Measurements from ENCODE around the gene ETV6. TPM values are rescaled to one million over a fixed set of nuclear protein-coding genes. Genes with fewer than 3 reads are reported as not detected.
A peak's percentile ranks its signal among the peaks of the same experiment; 100 is the strongest.
"Not testable (repeated sequence)": the region's sequence is repeated elsewhere in the genome, so short reads cannot be mapped to it uniquely, and the experiment has no call there.

The ETV6 gene
- 15.2 TPM for total RNA-seq
- long read RNA-seq, full-length matches to known transcripts: 5 of 8 reads
- long read RNA-seq, partial matches to known transcripts: 1 of 8 reads
- long read RNA-seq, other reads (novel, unspliced or antisense): 2 of 8 reads

- peak; percentile 79 for DNase-seq (ENCODE audit: missing footprints)
Measured at GRCh38 chr12:11649413-11650285, at the start of gene ETV6. TSS of gene ETV6 (plus strand) at chr12:11649674. CDS start at chr12:11650128, 454 bp downstream.

GRCh38 chr12:11600199-11600598 is 49.3 kb upstream of the ETV6 start:
- intact Hi-C loops (cut with DNase I): no loop called here
- ATAC-seq: no peak

More at GRCh38 chr12:11649413-11650285, at the start of gene ETV6:
- ATAC-seq: peak; percentile 58
- intact Hi-C loops (cut with DNase I): loop anchor here (1.0 to 5.0 kb wide), 6 partner anchors 23 to 238 kb away; no protein-coding TSS in a partner anchor

DNA sequence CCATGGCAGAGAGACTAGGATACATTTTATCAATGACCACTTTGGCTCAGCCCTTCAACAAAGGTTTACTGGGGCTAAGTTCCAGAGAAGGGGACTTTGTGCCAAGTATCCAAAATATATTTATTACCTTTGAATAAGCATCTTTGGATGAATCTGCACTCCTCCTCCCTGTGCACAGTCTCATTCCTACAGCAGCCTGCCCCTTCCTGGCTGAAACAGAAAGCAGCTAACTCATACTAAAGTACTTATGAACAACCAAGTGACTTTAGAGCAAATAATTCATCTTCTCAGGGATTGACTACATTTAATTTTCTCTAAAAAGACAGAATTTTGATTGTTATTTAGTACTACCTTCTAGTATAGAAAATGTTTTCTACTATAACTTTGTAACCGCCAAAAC is 47.8 kb upstream of the ETV6 start:
- intact Hi-C loops (cut with DNase I): no loop called here
- no peak for ATAC-seq

More at GRCh38 chr12:11600199-11600598, 49.3 kb upstream of the ETV6 start:
- no peak for DNase-seq (ENCODE audit: missing footprints)

GRCh38 chr12:11607313-11608081 is 42.0 kb upstream of the ETV6 start:
- ATAC-seq: no peak
- no peak for DNase-seq (ENCODE audit: missing footprints)
- intact Hi-C loops (cut with DNase I): no loop called here

More for the DNA sequence above, 47.8 kb upstream of the ETV6 start:
- no peak for DNase-seq (ENCODE audit: missing footprints)

- no peak for DNase-seq (ENCODE audit: missing footprints)
- intact Hi-C loops (cut with DNase I): no loop called here
- no peak for ATAC-seq
Measured at GRCh38 chr12:11609045-11609444, 40.4 kb upstream of the ETV6 start.

DNA sequence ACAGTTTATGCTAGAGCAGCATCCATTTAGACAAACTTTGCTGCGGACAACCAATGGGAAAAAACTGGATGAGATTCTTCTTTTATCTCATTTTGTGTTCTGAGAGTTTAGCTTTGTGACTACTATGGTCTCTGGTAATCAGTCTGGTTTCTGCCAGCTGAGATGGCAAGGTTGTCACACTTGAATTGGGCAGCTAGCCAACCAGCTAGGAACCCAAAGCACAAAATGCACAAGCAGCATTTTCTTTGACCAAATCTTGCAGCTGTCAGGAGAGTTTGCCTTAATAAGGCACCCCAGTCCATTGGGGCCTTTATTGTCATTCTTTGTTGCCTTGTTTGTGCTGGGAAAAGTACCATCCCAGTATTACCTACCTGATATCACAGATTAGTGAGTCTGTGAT is 34.0 kb upstream of the ETV6 start:
- no peak for DNase-seq (ENCODE audit: missing footprints)
- intact Hi-C loops (cut with DNase I): no loop called here
- ATAC-seq: no peak

- ATAC-seq (no peak), DNase-seq (ENCODE audit: missing footprints) (no peak)
- intact Hi-C loops (cut with DNase I): no loop called here
Measured at GRCh38 chr12:11618046-11618445, 31.4 kb upstream of the ETV6 start.

DNA sequence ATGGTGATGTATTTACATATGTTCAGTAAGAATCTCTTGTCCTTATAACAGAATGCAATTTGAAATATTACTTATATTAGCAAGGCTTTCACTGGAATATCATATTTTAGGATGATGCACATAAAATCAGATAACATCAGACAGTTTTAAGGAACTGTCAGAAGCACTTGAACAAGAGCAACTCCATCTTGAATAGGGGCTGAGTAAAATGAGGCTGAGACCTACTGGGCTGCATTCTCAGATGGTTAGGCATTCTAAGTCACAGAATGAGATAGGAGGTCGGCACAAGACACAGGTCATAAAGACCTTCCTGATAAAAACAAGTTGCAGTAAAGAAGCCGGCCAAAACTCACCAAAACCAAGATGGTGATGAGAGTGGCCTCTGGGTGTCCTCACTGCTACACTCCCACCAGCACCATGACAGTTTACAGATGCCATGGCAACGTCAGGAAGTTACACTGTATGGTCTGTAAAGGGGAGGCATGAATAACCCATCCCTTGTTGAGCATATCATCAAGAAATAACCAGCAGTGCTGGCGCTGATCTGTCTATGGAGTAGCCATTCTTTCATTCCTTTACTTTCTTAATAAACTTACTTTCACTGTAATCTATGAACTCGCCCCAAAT is 27.6 kb upstream of the ETV6 start:
- ATAC-seq (no peak), DNase-seq (ENCODE audit: missing footprints) (no peak)
- intact Hi-C loops (cut with DNase I): loop anchor here (2.0 kb wide), 1 partner anchor 411 kb away; no protein-coding TSS in a partner anchor

DNA sequence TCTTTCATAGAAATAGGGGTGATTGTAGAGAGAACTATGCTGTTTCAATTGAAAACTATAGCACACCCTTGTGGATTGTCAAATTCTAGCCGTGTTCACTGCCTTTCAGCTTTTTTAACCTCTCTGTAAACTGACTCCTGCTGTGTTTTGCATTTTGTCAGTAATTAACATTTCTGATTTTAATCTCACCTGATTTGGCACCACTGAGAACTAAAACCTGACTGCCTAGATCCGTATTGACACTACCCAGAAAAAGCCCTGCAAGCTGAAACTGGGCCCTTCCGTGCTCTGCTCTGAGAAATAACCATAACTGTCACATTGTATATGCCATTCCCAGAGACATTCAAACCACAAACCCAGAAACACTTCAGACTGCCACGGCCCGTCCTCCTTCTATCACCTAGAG is 26.6 kb upstream of the ETV6 start:
- intact Hi-C loops (cut with DNase I): no loop called here
- no peak for ATAC-seq
- no peak for DNase-seq (ENCODE audit: missing footprints)

DNA sequence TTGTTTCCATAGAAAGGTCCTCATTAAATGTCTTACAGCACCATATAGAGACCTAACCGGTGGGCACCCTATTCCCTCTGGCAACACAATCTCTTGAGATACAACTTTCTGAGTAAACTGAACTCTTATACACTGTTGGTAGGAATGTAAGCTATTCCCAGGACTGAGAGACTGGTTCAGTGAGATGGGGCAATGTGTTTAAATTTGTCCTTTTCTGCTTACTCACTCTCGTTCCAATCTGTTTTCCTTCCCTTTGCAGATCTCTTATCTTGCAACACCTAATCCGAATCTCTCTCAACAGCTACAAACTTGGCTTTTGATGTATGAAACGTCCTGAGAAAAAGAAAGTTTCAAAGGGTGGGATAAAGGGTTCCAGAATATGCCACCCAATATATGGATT is 26.1 kb upstream of the ETV6 start:
- no peak for ATAC-seq

GRCh38 chr12:11624116-11624515 is 25.4 kb upstream of the ETV6 start:
- no peak for DNase-seq (ENCODE audit: missing footprints)
- intact Hi-C loops (cut with DNase I): no loop called here
- ATAC-seq: no peak

More for the DNA sequence above, 26.1 kb upstream of the ETV6 start:
- no peak for DNase-seq (ENCODE audit: missing footprints)
- intact Hi-C loops (cut with DNase I): no loop called here

DNA sequence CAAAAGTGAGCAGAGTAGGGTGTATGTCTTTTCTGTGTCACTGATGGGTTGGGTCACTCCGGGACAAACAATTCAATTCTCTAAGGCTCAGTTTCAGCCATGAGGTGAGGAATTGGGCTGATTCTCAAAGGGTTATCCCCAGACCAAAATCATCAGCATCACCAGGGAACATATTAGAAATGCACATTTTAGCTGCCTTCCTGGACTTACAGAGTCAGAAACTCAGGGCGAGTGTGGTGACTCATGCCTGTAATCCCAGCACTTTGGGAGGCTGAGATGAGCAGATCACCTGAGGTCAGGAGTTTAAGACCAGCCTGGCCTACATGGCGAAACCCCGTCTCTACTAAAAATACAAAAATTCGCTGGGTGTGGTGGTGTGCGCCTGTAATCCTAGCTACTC is 21.8 kb upstream of the ETV6 start:
- DNase-seq (ENCODE audit: missing footprints); ATAC-seq; intact Hi-C loops (cut with DNase I): not testable (repeated sequence)

DNA sequence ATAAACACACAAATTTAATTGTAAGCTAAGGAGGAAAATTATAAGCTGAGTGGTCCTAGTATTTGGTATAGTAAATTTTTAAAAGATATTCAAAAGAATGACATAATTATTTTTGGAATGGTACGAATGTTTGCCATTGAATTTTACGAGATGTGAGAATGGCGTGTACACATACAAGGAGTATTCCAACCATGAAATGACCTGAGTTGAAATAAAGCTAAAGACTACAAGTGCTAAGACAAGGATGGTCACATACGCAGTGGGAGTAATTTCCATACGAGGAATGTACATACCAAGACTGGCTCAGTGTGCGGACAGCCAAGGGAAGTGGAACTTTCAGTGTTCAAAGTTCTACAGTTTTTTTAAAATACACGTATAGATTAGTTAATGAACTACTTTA is 21.1 kb upstream of the ETV6 start:
- intact Hi-C loops (cut with DNase I): no loop called here
- no peak for ATAC-seq
- no peak for DNase-seq (ENCODE audit: missing footprints)

DNA sequence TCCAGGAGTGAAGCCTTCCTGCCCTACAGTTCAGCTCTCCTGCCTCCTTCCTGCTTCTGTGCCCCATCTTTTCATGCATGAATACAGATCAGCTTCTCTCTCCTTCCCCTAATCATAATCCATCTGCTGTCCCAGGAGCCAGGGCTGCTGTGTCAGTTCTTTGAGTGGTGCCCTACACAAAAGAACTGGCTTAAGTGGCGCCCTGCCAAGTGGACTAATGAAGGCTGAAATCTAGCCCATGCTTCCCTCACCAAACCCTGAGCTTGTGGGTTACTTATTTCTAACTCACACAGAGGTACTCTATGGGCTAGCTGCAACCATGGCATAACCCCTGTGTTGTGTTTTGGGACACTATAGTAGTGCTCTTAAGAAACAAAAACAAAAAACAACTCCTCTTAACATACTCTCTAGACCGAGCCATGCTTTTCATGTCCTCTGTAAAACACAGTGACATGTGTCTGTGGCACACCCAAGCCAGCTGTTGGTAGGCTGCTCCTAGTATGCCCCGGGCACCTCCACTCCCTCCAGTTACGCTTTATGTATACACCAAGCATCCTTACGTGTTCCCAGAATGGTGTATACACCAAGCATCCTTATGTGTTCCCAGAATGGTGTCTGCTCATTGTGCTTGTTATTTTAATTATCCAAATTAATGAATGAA is 19.3 kb upstream of the ETV6 start:
- ATAC-seq: no peak
- intact Hi-C loops (cut with DNase I): no loop called here
- no peak for DNase-seq (ENCODE audit: missing footprints)

DNA sequence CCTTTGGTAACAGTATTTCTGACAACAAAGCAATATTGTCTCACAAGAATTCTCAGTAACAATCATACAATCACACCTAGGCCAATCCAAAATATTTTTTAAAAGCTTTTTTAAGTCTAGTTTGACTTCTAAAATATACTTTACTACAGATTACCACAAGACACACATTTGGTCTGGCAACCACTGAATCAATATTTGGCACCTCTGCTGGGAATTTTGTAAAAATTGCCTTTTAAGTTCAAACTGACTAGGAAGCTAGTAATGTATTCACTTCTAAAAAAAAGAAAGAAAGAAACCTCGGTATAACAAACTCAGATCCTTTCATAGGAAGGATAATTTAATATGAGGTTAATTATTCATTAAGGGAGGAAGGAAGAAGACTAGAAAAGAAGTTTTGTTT is 18.2 kb upstream of the ETV6 start:
- intact Hi-C loops (cut with DNase I): no loop called here
- DNase-seq (ENCODE audit: missing footprints) (no peak), ATAC-seq (no peak)

DNA sequence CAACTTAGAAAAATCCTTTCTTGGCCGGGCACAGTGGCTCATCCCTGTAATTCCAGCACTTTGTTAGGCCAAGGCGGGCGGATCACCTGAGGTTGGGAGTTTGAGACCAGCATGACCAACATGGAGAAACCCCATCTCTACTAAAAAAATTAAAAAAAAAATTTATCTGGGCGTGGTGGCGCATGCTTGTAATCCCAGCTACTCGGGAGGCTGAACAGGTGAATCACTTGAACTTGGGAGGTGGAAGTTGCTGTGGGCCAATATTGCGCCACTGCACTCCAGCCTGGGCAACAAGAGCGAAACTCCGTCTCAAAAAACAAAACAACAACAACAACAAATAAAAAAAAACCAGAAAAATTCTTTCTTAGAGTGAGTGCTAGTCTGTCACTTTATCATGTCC is 17.6 kb upstream of the ETV6 start:
- ATAC-seq; intact Hi-C loops (cut with DNase I); DNase-seq (ENCODE audit: missing footprints): not testable (repeated sequence)

DNA sequence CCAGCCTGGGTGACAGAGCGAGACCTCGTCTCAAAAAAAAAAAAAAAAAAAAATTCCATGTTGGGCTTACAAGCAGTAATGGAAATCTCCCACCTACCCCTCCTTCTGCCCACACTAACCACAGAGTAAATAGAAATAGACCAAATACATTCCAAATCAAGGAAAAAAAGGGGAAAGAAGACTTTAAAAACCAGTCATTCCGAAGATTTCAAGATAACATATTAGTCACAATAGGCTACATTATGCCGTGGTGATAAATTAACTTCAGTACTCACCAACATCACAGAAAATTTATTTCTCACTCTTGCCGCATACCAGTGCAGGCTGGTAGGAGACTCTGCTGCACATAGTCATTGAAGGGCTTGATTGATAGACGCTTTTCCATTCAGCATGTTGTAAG is 15.5 kb upstream of the ETV6 start:
- ATAC-seq (no peak), DNase-seq (ENCODE audit: missing footprints) (no peak)
- intact Hi-C loops (cut with DNase I): no loop called here

DNA sequence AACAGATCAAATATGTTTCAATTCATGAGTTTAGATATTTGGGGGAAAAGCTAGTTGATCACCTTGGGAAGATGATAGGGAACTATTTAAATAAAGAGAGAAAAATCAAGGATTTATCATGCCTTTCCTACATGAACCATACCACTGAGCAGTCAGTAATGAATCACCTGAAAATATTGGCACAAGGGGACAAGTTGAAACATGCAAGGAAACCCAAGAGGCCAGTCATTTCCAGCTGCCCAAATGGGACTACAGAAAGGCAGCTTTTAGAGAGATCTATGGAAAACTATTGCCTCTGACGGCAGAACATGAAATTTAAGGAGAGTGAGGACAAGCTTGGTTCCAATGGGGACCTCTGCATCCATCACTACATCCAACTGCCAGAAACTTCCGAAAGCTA is 14.1 kb upstream of the ETV6 start:
- intact Hi-C loops (cut with DNase I): no loop called here
- DNase-seq (ENCODE audit: missing footprints): no peak
- ATAC-seq: no peak
